A549 (cell line): Measurements from ENCODE around the gene WHRN. TPM values are rescaled to one million over a fixed set of nuclear protein-coding genes. Genes with fewer than 3 reads are reported as not detected.

Source experiments
- ATAC-seq, 2 experiments: fragments of 200-7000 bp in 1 of 2; fragments of >200 bp in 1 of 2; cut with Nextera tagmentation in 1 of 2; cut with Tn5 transposase in 1 of 2; 3 replicates each; pipeline versions ENCODE4 v1.8.0 to v1.9.1; 2018 to 2020; ENCODE audit warnings: mild to moderate bottlenecking in 1 of 2, moderate library complexity in 1 of 2
- CTCF ChIA-PET: fragments of 300-600 bp; sonication (Branson Sonifier 250); formaldehyde crosslinking; extraction: SDS; loops from one replicate; lab custom pipeline; 2021; ENCODE audit warnings: antibody characterized with exemption, inconsistent platforms; lab: Yijun Ruan, JAX
- POLR2A ChIA-PET: fragments of 350-600 bp; formaldehyde crosslinking; extraction: SDS; loops from one replicate; lab custom pipeline; 2021; ENCODE audit warnings: antibody characterized with exemption, inconsistent platforms; lab: Yijun Ruan, JAX
- DNase-seq, 2 experiments: peaks; one replicate each; pipeline versions ENCODE4 v3.0.0 to v3.0.0-alpha.2; 2011 to 2016; ENCODE audit warnings: low read depth in 1 of 2, low spot score in 1 of 2
- FAIRE-seq: peaks from 2 replicates; lab custom pipeline; 2011; peaks lifted over from hg19 to GRCh38; lab: Jason Lieb, UNC
- H3K27ac ChIP-seq, 2 experiments: fragments of >200 bp; sonication (Bioruptor Twin); formaldehyde crosslinking; 3 replicates each; pipeline ENCODE4 v1.5.1; 2016 to 2017
- H3K4me1 ChIP-seq: fragments of >200 bp; sonication (Bioruptor Twin); formaldehyde crosslinking; 3 replicates; pipeline ENCODE4 v1.6.1; 2016
- H3K4me2 ChIP-seq: fragments of >200 bp; sonication (Bioruptor Twin); formaldehyde crosslinking; 3 replicates; pipeline ENCODE4 v1.6.1; 2016
- H3K4me3 ChIP-seq: fragments of >200 bp; sonication (Bioruptor Twin); formaldehyde crosslinking; 3 replicates; pipeline ENCODE4 v1.5.1; 2016
- H3K9me3 ChIP-seq: fragments of >200 bp; sonication (Bioruptor Twin); formaldehyde crosslinking; 3 replicates; pipeline ENCODE4 v1.6.1; 2016
- CBX2 ChIP-seq: fragments of 200-600 bp; sonication (generic); IDR thresholded peaks from 2 replicates; pipeline ENCODE4 v1.6.1; 2016; ENCODE audit warnings: low read depth, mild to moderate bottlenecking, borderline replicate concordance
- CEBPB ChIP-seq, 2 experiments: fragments of >200 bp in 1 of 2; sonication (Bioruptor Twin) in 1 of 2; formaldehyde crosslinking in 1 of 2; IDR thresholded peaks; 2 replicates each; pipeline ENCODE4 v1.6.1; 2012 to 2016
- CHD2 ChIP-seq: fragments of 150-350 bp; IDR thresholded peaks from 2 replicates; pipeline ENCODE4 v1.6.1; 2014; ENCODE audit warnings: low read length; ENCODE audit not compliant: partially characterized antibody
- ESRRA ChIP-seq: fragments of 150-350 bp; IDR thresholded peaks from 2 replicates; pipeline ENCODE4 v1.6.1; 2014; ENCODE audit warnings: mild to moderate bottlenecking, low read length, borderline replicate concordance
- HOXA7 ChIP-seq: fragments of 250-450 bp; sonication (Bioruptor Pico); IDR thresholded peaks from 2 replicates; pipeline ENCODE4 v1.5.0; 2020; ENCODE audit warnings: mild to moderate bottlenecking, moderate library complexity
- JUN ChIP-seq, 2 experiments: fragments of >200 bp; sonication (Bioruptor Twin); formaldehyde crosslinking; IDR thresholded peaks; 2 replicates in 1 of 2; 3 replicates in 1 of 2; pipeline ENCODE4 v1.6.1; 2016 to 2017
- MAZ ChIP-seq: fragments of 150-350 bp; IDR thresholded peaks from 2 replicates; pipeline ENCODE4 v1.6.1; 2014; ENCODE audit warnings: antibody characterized with exemption, low read depth, low read length, borderline replicate concordance
- NR3C1 ChIP-seq: fragments of >200 bp; sonication (Bioruptor Twin); formaldehyde crosslinking; IDR thresholded peaks from 3 replicates; pipeline ENCODE4 v1.6.1; 2017
- RCOR1 ChIP-seq: fragments of 150-350 bp; IDR thresholded peaks from 2 replicates; pipeline ENCODE4 v1.6.1; 2014; ENCODE audit warnings: antibody characterized with exemption, low read length, low read depth
- RFX5 ChIP-seq: fragments of 450-650 bp; IDR thresholded peaks from 2 replicates; pipeline ENCODE4 v1.7.1; 2014; ENCODE audit warnings: antibody characterized with exemption, mild to moderate bottlenecking, moderate library complexity
- RNF2 ChIP-seq: fragments of 200-600 bp; sonication (generic); IDR thresholded peaks from 2 replicates; pipeline ENCODE4 v1.6.1; 2016; ENCODE audit warnings: low read depth, mild to moderate bottlenecking, antibody characterized with exemption, moderate library complexity, borderline replicate concordance
- ZFP36 ChIP-seq: fragments of 450-650 bp; IDR thresholded peaks from 2 replicates; pipeline ENCODE4 v1.6.1; 2014; ENCODE audit warnings: borderline replicate concordance; ENCODE audit not compliant: partially characterized antibody
- ZNF302 ChIP-seq: fragments of 250-450 bp; sonication (Bioruptor Pico); IDR thresholded peaks from 2 replicates; pipeline ENCODE4 v1.9.0; 2021; ENCODE audit warnings: inconsistent platforms, mild to moderate bottlenecking, moderate library complexity
- WGBS: methylation state at CpG from one replicate; pipeline ENCODE4 v1.1.6; 2017; ENCODE audit errors: missing lambda C conversion rate; 5-methylcytosine and 5-hydroxymethylcytosine counted together
- polyA plus RNA-seq, 4 experiments: library from polyadenylated mRNA; depleted of rRNA in 3 of 4; stranded (reverse); fragments of >200 nt; fragmentation: RNase III in 1 of 4; extraction: RNeasy Plus Mini Kit Qiagen cat#74134 plus additional on column Dnase treatment in 1 of 4; gene quantifications; 2 replicates in 3 of 4; 3 replicates in 1 of 4; pipeline ENCODE4 v1.2.3, GENCODE V29; 2011 to 2017
- TF ChIP-seq, protein P1 (sequence below): IDR thresholded peaks from 2 replicates; pipeline ENCODE4 v1.6.1; 2012; ENCODE audit warnings: low read depth, borderline replicate concordance
- TF ChIP-seq, protein P2 (sequence below): IDR thresholded peaks from 2 replicates; pipeline ENCODE4 v1.6.1; 2012
- TF ChIP-seq, protein P3 (sequence below): fragments of 250-450 bp; sonication (Bioruptor Pico); IDR thresholded peaks from 2 replicates; pipeline ENCODE4 v1.5.0; 2021; ENCODE audit warnings: mild to moderate bottlenecking, moderate library complexity, borderline replicate concordance
- TF ChIP-seq, protein P4 (sequence below): fragments of 450-650 bp; IDR thresholded peaks from 2 replicates; pipeline ENCODE4 v1.6.1; 2014; ENCODE audit warnings: antibody characterized with exemption
- TF ChIP-seq, protein P5 (sequence below): fragments of 200-600 bp; sonication (generic); IDR thresholded peaks from 2 replicates; pipeline ENCODE4 v1.6.1; 2016; ENCODE audit warnings: antibody characterized with exemption, mild to moderate bottlenecking, moderate library complexity
- TF ChIP-seq, protein P6 (sequence below): fragments of >200 bp; sonication (Bioruptor Twin); formaldehyde crosslinking; IDR thresholded peaks from 2 replicates; pipeline ENCODE4 v1.6.1; 2016
- TF ChIP-seq, protein P7 (sequence below): fragments of >200 bp; sonication (Bioruptor Twin); formaldehyde crosslinking; IDR thresholded peaks from 3 replicates; pipeline ENCODE4 v1.5.1; 2016

The WHRN gene
- polyA plus RNA-seq, 2 of the 4 experiments (the other 2 are of a cell fraction): 1.2 to 3.2 TPM

DNA sequence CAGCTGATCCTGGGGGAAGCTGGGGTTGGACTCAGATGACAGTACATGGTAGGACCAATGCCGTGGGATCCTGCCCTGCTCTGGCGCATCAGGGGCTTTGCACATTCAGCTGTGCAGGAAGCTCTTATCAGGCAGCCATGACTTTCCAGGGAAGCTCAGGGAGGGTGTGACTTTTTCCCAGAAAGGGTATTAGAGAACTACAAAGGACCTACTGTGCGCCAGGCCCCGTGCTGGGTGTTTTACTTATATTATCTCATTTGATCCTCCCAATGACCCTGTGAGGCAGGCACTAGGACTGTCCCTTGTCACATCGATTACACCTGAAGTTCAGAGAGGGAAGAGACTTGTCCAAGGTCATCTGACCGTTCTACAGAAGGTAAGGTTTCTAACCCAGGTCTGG is 93.8 kb downstream of the WHRN start:
- DNase-seq: no peak
- Histone ChIP-seq H3K27ac (no peak overlapping the region), H3K4me3 (no peak overlapping the region), H3K4me1 (no peaks in the 10 kb centered on the region), H3K9me3 (no peaks in the 10 kb centered on the region), H3K4me2 (no peak overlapping the region)
- no peak for ATAC-seq
- CTCF ChIA-PET: interaction anchor here (1.3 to 5.3 kb wide), 6 partner anchors 23 to 604 kb away, joined by 3 to 28 read pairs (median 8); no protein-coding TSS in a partner anchor
- 80% methylated on average over 6 of the region's 6 CpGs for WGBS
- POLR2A ChIA-PET: no interaction called here
- TF ChIP-seq, protein P1, sequence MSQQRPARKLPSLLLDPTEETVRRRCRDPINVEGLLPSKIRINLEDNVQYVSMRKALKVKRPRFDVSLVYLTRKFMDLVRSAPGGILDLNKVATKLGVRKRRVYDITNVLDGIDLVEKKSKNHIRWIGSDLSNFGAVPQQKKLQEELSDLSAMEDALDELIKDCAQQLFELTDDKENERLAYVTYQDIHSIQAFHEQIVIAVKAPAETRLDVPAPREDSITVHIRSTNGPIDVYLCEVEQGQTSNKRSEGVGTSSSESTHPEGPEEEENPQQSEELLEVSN: no peak
- TF ChIP-seq HOXA7 (no peak), CEBPB (IDR thresholded peaks at IDR 0.05) (no peak), RFX5 (no peak), CHD2 (no peak), NR3C1 (no peak), ZFP36 (no peak), RCOR1 (no peak), MAZ (no peak), ZNF302 (no peak), JUN (IDR thresholded peaks at IDR 0.05) (no peak)
- TF ChIP-seq, protein P2, sequence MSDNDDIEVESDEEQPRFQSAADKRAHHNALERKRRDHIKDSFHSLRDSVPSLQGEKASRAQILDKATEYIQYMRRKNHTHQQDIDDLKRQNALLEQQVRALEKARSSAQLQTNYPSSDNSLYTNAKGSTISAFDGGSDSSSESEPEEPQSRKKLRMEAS: no peak
- TF ChIP-seq, protein P3, sequence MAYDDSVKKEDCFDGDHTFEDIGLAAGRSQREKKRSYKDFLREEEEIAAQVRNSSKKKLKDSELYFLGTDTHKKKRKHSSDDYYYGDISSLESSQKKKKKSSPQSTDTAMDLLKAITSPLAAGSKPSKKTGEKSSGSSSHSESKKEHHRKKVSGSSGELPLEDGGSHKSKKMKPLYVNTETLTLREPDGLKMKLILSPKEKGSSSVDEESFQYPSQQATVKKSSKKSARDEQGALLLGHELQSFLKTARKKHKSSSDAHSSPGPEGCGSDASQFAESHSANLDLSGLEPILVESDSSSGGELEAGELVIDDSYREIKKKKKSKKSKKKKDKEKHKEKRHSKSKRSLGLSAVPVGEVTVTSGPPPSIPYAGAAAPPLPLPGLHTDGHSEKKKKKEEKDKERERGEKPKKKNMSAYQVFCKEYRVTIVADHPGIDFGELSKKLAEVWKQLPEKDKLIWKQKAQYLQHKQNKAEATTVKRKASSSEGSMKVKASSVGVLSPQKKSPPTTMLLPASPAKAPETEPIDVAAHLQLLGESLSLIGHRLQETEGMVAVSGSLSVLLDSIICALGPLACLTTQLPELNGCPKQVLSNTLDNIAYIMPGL (CRISPR knock-in tag): no peak
- no peak for FAIRE-seq

DNA sequence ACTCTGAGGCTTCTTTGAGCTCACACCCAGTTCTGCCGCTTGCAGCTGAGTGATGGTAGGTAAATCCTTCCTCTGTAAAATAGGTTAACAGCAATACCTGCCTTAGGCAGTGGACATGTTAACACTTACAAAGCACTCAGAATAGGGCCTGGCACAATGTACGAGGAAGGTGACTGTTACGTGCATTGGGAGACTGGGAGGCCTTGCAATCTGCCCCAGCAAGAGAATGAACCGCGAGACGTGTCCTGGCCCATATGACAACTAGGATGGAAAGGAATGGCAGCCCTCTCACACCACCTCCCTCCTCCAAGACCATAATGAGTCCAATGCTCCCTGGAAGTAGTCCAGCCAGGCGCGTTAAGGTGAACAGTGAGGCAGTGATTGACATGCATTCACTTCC is 94.4 kb downstream of the WHRN start:
- ATAC-seq: no peak
- DNase-seq: no peak
- FAIRE-seq: no peak

More for the DNA sequence above, 94.4 kb downstream of the WHRN start:
- Histone ChIP-seq H3K4me3 (no peak overlapping the region), H3K9me3 (no peaks in the 10 kb centered on the region), H3K4me1 (no peaks in the 10 kb centered on the region), H3K27ac (no peak overlapping the region), H3K4me2 (no peak overlapping the region)
- CTCF ChIA-PET: interaction anchor here (1.4 to 11.9 kb wide), 5 partner anchors 24 to 604 kb away, joined by 4 to 160 read pairs (median 11); no protein-coding TSS in a partner anchor
- TF ChIP-seq CBX2 (no peak), RNF2 (no peak), ESRRA (no peak), RCOR1 (no peak)
- TF ChIP-seq, protein P4, sequence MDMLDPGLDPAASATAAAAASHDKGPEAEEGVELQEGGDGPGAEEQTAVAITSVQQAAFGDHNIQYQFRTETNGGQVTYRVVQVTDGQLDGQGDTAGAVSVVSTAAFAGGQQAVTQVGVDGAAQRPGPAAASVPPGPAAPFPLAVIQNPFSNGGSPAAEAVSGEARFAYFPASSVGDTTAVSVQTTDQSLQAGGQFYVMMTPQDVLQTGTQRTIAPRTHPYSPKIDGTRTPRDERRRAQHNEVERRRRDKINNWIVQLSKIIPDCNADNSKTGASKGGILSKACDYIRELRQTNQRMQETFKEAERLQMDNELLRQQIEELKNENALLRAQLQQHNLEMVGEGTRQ: no peak
- TF ChIP-seq, protein P5, sequence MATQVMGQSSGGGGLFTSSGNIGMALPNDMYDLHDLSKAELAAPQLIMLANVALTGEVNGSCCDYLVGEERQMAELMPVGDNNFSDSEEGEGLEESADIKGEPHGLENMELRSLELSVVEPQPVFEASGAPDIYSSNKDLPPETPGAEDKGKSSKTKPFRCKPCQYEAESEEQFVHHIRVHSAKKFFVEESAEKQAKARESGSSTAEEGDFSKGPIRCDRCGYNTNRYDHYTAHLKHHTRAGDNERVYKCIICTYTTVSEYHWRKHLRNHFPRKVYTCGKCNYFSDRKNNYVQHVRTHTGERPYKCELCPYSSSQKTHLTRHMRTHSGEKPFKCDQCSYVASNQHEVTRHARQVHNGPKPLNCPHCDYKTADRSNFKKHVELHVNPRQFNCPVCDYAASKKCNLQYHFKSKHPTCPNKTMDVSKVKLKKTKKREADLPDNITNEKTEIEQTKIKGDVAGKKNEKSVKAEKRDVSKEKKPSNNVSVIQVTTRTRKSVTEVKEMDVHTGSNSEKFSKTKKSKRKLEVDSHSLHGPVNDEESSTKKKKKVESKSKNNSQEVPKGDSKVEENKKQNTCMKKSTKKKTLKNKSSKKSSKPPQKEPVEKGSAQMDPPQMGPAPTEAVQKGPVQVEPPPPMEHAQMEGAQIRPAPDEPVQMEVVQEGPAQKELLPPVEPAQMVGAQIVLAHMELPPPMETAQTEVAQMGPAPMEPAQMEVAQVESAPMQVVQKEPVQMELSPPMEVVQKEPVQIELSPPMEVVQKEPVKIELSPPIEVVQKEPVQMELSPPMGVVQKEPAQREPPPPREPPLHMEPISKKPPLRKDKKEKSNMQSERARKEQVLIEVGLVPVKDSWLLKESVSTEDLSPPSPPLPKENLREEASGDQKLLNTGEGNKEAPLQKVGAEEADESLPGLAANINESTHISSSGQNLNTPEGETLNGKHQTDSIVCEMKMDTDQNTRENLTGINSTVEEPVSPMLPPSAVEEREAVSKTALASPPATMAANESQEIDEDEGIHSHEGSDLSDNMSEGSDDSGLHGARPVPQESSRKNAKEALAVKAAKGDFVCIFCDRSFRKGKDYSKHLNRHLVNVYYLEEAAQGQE: no peak
- TF ChIP-seq, protein P6, sequence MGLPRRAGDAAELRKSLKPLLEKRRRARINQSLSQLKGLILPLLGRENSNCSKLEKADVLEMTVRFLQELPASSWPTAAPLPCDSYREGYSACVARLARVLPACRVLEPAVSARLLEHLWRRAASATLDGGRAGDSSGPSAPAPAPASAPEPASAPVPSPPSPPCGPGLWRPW: no peak
- TF ChIP-seq, protein P7, sequence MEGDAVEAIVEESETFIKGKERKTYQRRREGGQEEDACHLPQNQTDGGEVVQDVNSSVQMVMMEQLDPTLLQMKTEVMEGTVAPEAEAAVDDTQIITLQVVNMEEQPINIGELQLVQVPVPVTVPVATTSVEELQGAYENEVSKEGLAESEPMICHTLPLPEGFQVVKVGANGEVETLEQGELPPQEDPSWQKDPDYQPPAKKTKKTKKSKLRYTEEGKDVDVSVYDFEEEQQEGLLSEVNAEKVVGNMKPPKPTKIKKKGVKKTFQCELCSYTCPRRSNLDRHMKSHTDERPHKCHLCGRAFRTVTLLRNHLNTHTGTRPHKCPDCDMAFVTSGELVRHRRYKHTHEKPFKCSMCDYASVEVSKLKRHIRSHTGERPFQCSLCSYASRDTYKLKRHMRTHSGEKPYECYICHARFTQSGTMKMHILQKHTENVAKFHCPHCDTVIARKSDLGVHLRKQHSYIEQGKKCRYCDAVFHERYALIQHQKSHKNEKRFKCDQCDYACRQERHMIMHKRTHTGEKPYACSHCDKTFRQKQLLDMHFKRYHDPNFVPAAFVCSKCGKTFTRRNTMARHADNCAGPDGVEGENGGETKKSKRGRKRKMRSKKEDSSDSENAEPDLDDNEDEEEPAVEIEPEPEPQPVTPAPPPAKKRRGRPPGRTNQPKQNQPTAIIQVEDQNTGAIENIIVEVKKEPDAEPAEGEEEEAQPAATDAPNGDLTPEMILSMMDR: no peak
- TF ChIP-seq, all 56 proteins: peak for 0
- 85% methylated on average over 8 of the region's 8 CpGs for WGBS
- POLR2A ChIA-PET: no interaction called here
